Hepatocyte (in vitro differentiated cells): Measurements from ENCODE around the gene TMEM39A. TPM values are rescaled to one million over a fixed set of nuclear protein-coding genes. Genes with fewer than 3 reads are reported as not detected.

Source experiments
- DNase-seq: peaks from one replicate; pipeline ENCODE4 v3.0.0-alpha.2; 2016; ENCODE audit warnings: low spot score
- H2AFZ ChIP-seq: fragments of 200-600 bp; sonication (generic); 2 replicates; pipeline ENCODE4 v1.6.0; 2016; ENCODE audit warnings: antibody characterized with exemption, mild to moderate bottlenecking
- H3K27ac ChIP-seq: fragments of 200-600 bp; sonication (generic); 2 replicates; pipeline ENCODE4 v1.5.1; 2016; ENCODE audit warnings: mild to moderate bottlenecking
- H3K27me3 ChIP-seq: fragments of 200-600 bp; sonication (generic); 2 replicates; pipeline ENCODE4 v1.6.1; 2016
- H3K36me3 ChIP-seq: fragments of 200-600 bp; sonication (generic); replicated peaks from 2 replicates; pipeline ENCODE4 v1.5.1; 2016; ENCODE audit warnings: low read depth; ENCODE audit not compliant: insufficient read depth
- H3K4me1 ChIP-seq: fragments of 200-600 bp; sonication (generic); 2 replicates; pipeline ENCODE4 v1.5.1; 2016; ENCODE audit warnings: mild to moderate bottlenecking, moderate library complexity; ENCODE audit not compliant: insufficient read depth
- H3K4me2 ChIP-seq: fragments of 200-600 bp; sonication (generic); 2 replicates; pipeline ENCODE4 v1.6.0; 2016
- H3K4me3 ChIP-seq: fragments of 200-600 bp; sonication (generic); 2 replicates; pipeline ENCODE4 v1.5.1; 2016; ENCODE audit warnings: mild to moderate bottlenecking
- H3K79me2 ChIP-seq: fragments of 200-600 bp; sonication (generic); 2 replicates; pipeline ENCODE4 v1.6.0; 2017; ENCODE audit warnings: mild to moderate bottlenecking
- H3K9me2 ChIP-seq: fragments of 200-600 bp; sonication (generic); replicated peaks from 2 replicates; pipeline ENCODE4 v1.6.0; 2017; ENCODE audit warnings: mild to moderate bottlenecking; ENCODE audit not compliant: insufficient read depth
- H3K9me3 ChIP-seq: fragments of 200-600 bp; sonication (generic); 2 replicates; pipeline ENCODE4 v1.5.1; 2016; ENCODE audit warnings: low read depth, mild to moderate bottlenecking
- H4K20me1 ChIP-seq: fragments of 200-600 bp; sonication (generic); 2 replicates; pipeline ENCODE4 v1.6.0; 2016; ENCODE audit warnings: mild to moderate bottlenecking; ENCODE audit not compliant: insufficient read depth, poor library complexity, severe bottlenecking
- CTCF ChIP-seq: fragments of 200-600 bp; sonication (generic); IDR thresholded peaks from 2 replicates; pipeline ENCODE4 v1.5.1; 2016; ENCODE audit warnings: antibody characterized with exemption, mild to moderate bottlenecking; ENCODE audit not compliant: poor library complexity
- EZH2 ChIP-seq: fragments of 200-600 bp; sonication (generic); IDR thresholded peaks from 2 replicates; pipeline ENCODE4 v1.6.1; 2016; ENCODE audit warnings: antibody characterized with exemption, mild to moderate bottlenecking, borderline replicate concordance
- EZH2phosphoT487 ChIP-seq: fragments of 200-600 bp; sonication (generic); IDR thresholded peaks from one replicate; pipeline ENCODE4 v1.6.1; 2018; ENCODE audit warnings: antibody characterized with exemption, mild to moderate bottlenecking, low read depth, moderate library complexity; ENCODE audit not compliant: unreplicated experiment, severe bottlenecking
- WGBS: methylation state at CpG from one replicate; pipeline ENCODE4 v1.1.6; 2016; ENCODE audit warnings: low lambda C conversion rate; ENCODE audit errors: missing lambda C conversion rate; 5-methylcytosine and 5-hydroxymethylcytosine counted together
- polyA plus RNA-seq: library from polyadenylated mRNA; unstranded; fragments of >200 nt; fragmentation: Nextera tagmentation; extraction: Ambion mirVana; gene quantifications from 2 replicates; pipeline ENCODE4 v1.2.1, GENCODE V29; 2016
- total RNA-seq: library from RNA; depleted of rRNA; stranded (reverse); fragments of >200 nt; gene quantifications from 2 replicates; pipeline ENCODE4 v1.2.3, GENCODE V29; 2014

The TMEM39A gene
- total and polyA plus RNA-seq, 2 experiments from 2014 or later = 46.2 to 77.0 TPM

GRCh38 chr3:119469418-119470189, 6.2 kb upstream of the TMEM39A start:
- H4K20me1 ChIP-seq = no peaks in the 10 kb centered on the region
- 11% methylated on average over 16 of the region's 16 CpGs for WGBS
- no peaks in the 10 kb centered on the region for H3K9me2 ChIP-seq
- H3K79me2 ChIP-seq = peaks cover 7% of the 10 kb centered on the region
- H2AFZ ChIP-seq = peak overlapping the region; percentile 96
- no peaks in the 10 kb centered on the region for H3K36me3 ChIP-seq
- peak; percentile 34 for DNase-seq
- H3K4me1 ChIP-seq = peaks cover 5% of the 10 kb centered on the region
- H3K27ac ChIP-seq = peak overlapping the region; percentile 75
- H3K27me3 ChIP-seq = no peaks in the 10 kb centered on the region
- H3K9me3 ChIP-seq = no peaks in the 10 kb centered on the region
- peak overlapping the region; percentile 88 for H3K4me2 ChIP-seq
- H3K4me3 ChIP-seq = peak overlapping the region; percentile 97
- TF ChIP-seq EZH2 (no peak), CTCF (no peak), EZH2phosphoT487 (no peak)

GRCh38 chr3:119468041-119468440, 4.6 kb upstream of the TMEM39A start:
- Histone ChIP-seq H3K4me2 (peak overlapping the region; percentile 88), H3K79me2 (peaks cover 10% of the 10 kb centered on the region), H3K4me1 (peaks cover 5% of the 10 kb centered on the region), H3K9me3 (no peaks in the 10 kb centered on the region), H3K27me3 (no peaks in the 10 kb centered on the region), H4K20me1 (no peaks in the 10 kb centered on the region), H3K27ac (no peak overlapping the region), H2AFZ (peak overlapping the region; percentile 96), H3K4me3 (no peak overlapping the region), H3K36me3 (no peaks in the 10 kb centered on the region), H3K9me2 (no peaks in the 10 kb centered on the region)
- no peak for TF ChIP-seq CTCF
- TF ChIP-seq EZH2 = no peak
- TF ChIP-seq EZH2phosphoT487 = no peak
- DNase-seq = no peak
- WGBS = 98% methylated on average over 2 of the region's 2 CpGs

- Histone ChIP-seq H4K20me1 (peaks cover 9% of the 10 kb centered on the region), H3K9me3 (no peaks in the 10 kb centered on the region), H3K79me2 (peaks cover 66% of the 10 kb centered on the region), H2AFZ (no peak overlapping the region), H3K4me2 (no peak overlapping the region), H3K9me2 (no peaks in the 10 kb centered on the region), H3K4me1 (peaks cover 6% of the 10 kb centered on the region), H3K27ac (no peak overlapping the region), H3K4me3 (no peak overlapping the region), H3K27me3 (no peaks in the 10 kb centered on the region), H3K36me3 (no peaks in the 10 kb centered on the region)
- TF ChIP-seq EZH2phosphoT487 (no peak), CTCF (no peak), EZH2 (no peak)
- 74% methylated on average over 4 of the region's 4 CpGs for WGBS
- no peak for DNase-seq
Measured at GRCh38 chr3:119457246-119457645, 6.2 kb downstream of the TMEM39A start.
